ENCODE results near the gene MYL10.
"Not testable (repeated sequence)": the region's sequence is repeated elsewhere in the genome, so short reads cannot be mapped to it uniquely, and the experiment has no call there.

MYL10 gene

DNA sequence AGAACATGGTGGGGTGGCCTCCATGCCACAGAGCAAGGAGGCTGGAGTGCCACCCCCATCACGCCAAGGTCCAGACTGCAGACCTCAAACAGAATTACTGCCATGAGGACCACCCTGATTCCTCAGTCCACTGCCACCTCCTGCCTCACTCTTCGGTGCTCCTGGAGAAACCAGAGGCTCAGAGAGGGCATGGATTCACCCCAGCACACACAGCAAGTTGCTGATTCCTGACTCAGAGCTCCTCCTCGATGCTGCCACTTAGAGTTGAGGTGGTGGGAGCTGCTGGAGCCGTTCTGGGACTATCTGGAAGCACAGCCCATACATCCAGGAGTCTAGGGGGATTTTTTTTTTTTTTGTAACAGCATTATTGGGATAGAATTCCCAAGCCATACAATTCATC is 22.0 kb upstream of the MYL10 start:
- DNase-seq (ENCODE audit: low read depth): no peak

GRCh38 chr7:101650579-101651081 is 21.5 kb upstream of the MYL10 start:
- DNase-seq (ENCODE audit: low read depth): no peak

- DNase-seq (ENCODE audit: low read depth): not testable (repeated sequence)
Observed at GRCh38 chr7:101647876-101648275, 18.8 kb upstream of the MYL10 start.

GRCh38 chr7:101645951-101646350 is 16.9 kb upstream of the MYL10 start:
- no peak for DNase-seq (ENCODE audit: low read depth)

- no peak for DNase-seq (ENCODE audit: low read depth)
Observed at GRCh38 chr7:101644879-101645278, 15.8 kb upstream of the MYL10 start.

DNA sequence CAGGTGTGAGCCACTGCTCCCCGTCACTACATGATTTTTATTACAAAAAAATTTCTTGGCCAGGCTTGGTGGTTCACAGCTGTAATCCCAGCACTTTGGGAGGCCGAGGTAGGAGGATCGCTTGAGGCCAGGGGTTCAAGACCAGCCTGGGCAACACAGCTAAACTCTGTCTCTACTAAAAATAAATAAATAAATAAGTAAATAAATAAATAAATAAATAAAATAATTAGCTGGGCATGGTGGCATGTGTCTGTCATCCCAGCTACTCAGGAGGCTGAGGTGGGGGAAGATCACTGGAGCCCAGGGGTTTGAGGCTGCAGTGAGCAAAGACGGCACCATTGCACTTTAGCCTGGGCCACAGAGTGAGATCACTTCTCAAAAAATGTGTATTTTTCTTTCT is 10.0 kb upstream of the MYL10 start:
- DNase-seq (ENCODE audit: low read depth): not testable (repeated sequence)

GRCh38 chr7:101636822-101637623 is 7.9 kb upstream of the MYL10 start:
- DNase-seq (ENCODE audit: low read depth): no peak

- DNase-seq (ENCODE audit: low read depth): no peak
Observed at GRCh38 chr7:101635484-101635883, 6.4 kb upstream of the MYL10 start.

DNA sequence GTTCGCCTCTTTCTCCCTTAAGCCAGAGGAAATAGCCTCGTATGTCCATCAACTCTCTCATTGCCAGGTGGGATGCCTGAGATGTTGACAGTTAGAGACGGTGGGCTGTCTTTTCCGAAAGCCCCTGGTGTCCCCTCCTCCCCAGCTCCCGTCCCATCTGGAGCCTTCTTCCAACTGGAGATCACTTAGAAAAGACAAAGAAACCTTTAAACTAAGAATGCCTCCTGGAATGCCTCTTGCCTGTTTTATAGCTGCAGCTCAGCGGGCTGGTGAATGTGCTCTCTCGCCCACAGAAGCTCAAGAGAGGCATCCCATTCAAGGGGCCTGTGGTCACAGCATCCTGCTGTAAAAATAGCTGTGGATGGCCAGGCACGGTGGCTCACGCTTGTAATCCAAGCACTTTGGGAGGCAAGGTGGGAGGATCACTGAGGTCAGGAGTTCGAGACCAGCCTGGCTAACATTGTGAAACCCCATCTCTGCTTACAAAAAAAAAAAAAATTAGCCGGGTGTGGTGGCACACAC is 5.2 kb upstream of the MYL10 start:
- no peak for DNase-seq (ENCODE audit: low read depth)

- DNase-seq (ENCODE audit: low read depth): no peak
Observed at GRCh38 chr7:101633511-101633910, 4.4 kb upstream of the MYL10 start.

DNA sequence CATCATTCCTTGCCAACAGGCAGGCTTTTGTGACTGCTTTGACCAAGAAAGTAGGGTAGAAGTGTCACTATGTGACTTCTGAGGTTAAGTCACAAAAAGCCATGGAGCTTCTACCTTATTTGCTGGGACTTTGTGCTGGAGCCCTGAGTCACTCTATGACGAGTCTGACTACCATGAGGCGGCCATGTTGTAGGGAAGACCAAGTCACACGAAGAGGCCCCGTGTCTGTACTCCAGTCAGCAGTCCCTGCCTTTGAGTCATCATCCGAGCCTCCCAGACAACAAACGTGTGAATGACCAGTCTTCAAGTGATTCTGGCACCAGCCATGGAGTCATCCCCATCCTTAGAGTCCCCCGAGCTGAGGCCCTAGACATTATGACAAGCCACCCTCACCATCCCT is 3.5 kb upstream of the MYL10 start:
- DNase-seq (ENCODE audit: low read depth): no peak

GRCh38 chr7:101631224-101631714 is 2.2 kb upstream of the MYL10 start:
- DNase-seq (ENCODE audit: low read depth): no peak

DNA sequence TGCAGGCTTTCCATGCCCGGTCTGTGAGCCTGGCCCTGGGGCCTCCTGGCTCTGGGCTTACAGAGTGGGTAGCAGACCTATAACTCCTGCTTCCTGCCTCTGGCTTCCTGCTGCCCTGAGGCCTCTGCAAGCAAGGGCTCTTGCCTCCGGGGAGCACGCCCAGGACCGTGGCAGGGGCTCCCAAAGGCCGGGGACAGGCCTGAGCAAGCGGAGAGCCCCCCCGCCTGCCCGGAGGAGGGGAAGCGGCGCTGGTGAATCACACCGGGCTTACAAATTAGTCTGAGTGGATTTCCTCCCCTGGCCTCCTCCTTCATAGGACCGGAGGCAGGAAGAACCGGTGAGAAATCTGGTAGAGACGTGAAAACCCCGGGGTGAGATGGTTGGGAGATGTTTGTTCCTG is 1.5 kb upstream of the MYL10 start:
- no peak for DNase-seq (ENCODE audit: low read depth)

GRCh38 chr7:101628522-101628921 is 574 bp downstream of the MYL10 start:
- no peak for DNase-seq (ENCODE audit: low read depth)

GRCh38 chr7:101626758-101627157 is 2.3 kb downstream of the MYL10 start:
- DNase-seq (ENCODE audit: low read depth): no peak

DNA sequence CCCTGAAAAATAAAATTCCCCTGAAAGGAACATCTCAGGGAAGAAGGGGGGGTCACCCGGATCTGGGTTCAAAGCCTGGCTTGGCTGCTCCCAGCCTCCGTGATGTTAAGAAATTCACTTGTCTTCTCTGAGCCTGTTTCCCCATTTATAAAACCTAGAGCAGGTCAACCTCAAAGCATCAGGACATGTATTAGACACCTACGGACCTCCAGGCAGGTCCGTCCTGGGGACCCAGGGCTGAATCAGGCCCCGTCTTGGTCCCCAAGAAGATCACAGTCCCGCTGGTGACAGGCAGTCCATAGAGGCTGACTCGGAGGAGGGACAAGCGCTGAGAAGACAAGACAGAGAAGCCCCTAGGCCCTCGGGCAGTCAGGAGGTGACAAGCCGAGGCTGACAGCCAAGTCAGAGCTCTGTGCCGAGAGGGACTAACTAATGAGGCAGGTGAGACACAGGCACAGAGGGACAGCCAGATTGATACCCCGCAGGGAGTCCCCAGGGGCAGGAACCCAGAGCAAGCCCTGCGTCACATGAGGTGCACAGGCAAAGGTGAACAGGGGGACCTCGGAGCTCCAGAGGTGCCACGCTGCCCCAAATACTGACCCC is 2.9 kb downstream of the MYL10 start:
- DNase-seq (ENCODE audit: low read depth): no peak

GRCh38 chr7:101625031-101625791 is 3.9 kb downstream of the MYL10 start:
- DNase-seq (ENCODE audit: low read depth): no peak

DNA sequence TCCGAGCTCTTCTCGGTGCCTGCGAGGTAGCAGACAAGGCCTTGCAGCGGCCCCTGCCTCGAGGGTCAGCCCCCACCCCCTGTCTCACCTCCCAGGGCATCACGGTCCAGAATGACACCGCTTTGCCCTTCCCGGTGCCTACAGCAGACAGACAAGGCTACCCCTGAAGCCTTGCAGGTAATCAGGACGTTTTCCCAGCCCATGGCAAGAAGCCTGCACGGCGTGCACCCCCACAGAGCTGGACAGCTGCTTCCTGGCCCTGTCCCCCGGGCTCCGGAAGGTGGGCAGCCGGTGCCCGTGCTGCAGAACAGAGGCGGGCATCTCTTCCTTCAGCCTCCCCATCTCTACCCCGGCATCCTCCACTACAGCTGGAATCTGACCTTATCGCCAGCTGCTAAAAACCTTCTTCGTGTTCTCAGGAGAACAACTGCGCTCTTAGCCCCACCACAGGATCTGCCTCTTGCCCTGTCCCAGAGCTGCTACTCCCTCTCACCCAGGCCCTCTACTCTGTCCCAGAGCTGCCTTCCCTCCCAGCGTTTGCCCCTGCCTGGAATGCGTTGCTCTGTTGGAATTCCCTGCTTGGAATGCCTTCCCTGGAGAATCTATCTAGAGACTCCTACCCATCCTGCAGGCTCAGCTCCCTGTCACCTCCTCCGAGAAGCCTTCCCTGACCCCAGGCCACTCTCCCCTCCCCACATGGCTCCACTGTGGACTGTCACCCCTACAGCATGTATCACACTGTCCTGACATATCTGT is 4.7 kb downstream of the MYL10 start:
- DNase-seq (ENCODE audit: low read depth): no peak

GRCh38 chr7:101622609-101623173 is 6.4 kb downstream of the MYL10 start:
- DNase-seq (ENCODE audit: low read depth): no peak

GRCh38 chr7:101620991-101621390 is 8.1 kb downstream of the MYL10 start:
- no peak for DNase-seq (ENCODE audit: low read depth)

GRCh38 chr7:101620395-101620794 is 8.7 kb downstream of the MYL10 start:
- DNase-seq (ENCODE audit: low read depth): no peak

Measured in activated T-helper 1 cell treated with Interleukin-2 at 50 U/mL for 16 hours (primary cell).